Sciatic nerve (tissue), 2 donors: ENCODE results near the gene VAPB. TPM values are rescaled to one million over a fixed set of nuclear protein-coding genes. Genes with fewer than 3 reads are reported as not detected.

ENCODE experiments used
- ATAC-seq: fragments of 200-7000 bp; cut with Tn5 transposase; one replicate; pipeline ENCODE4 v1.9.1; 2020; ENCODE audit warnings: mild to moderate bottlenecking, moderate library complexity
- DNase-seq: peaks from one replicate; pipeline ENCODE4 v3.0.0-alpha.2; 2020; ENCODE audit warnings: low spot score
- intact Hi-C: fragments of 100-400 bp; cut with DNase I; formaldehyde crosslinking; loops from one replicate; pipeline ENCODE4 v1.14.2; 2022
- total RNA-seq: library from RNA; stranded (reverse); fragmentation: NEBNext Ultra II Directional; extraction: Animal tissue kit (Norgen Biotek cat#: 25700); gene quantifications from one replicate; pipeline ENCODE4 v1.2.1, GENCODE V29; 2021
- donor health status: DM: no; HTN: no; CAD: no.
- donor health status: DM: no; HTN: no; CAD: no.

The VAPB gene
- total RNA-seq, 1 donor from 2014 or later: 51.1 TPM

DNA sequence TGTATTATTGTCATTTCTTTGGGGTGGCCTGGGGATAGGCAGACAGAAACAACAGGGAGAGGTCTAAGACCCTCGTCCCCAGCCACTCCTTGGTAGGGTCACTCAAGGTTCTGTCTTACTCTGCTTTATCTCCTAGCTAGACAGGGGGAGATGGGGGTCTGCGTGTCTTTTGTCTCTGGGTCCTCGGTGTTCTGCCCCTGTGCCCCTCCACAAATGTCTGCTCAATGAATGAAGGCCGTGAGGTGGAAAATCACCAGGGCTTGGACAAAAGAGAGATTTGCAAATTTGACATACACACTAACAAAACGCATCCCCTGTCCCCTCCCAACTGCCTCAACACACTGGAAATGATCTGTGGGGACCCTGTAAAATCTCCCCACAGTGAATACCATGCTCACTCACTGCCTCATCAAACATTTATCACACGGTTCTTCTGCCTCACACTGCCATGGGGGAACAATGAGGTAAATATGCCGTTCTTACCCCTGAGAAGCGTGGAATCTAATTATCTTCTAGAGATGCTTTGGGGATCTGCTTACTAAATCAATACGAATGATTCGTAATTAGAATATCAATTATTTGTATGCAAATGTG, 13.2 kb upstream of the VAPB start:
- intact Hi-C loops: no loop called here
- ATAC-seq: no peak

DNA sequence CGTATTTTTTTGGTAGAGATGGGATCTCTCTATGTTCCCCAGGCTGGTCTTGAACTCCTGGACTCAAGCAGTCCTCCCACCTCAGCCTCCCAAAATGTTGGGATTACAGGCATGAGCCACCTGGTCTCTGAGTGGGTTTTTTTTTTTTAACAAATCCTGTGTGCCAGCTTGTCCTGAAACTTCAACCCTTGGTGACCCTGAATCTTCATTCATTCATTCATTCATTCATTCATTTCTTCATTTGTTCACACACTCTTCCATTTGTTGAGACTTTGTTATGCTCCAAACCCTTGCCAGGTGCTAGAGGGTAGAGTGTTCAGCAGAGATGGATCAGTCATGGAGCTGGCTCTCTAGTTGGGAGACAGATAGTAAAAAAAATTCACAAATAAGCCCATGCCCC, 12.0 kb upstream of the VAPB start:
- DNase-seq: no peak
- ATAC-seq: no peak
- intact Hi-C loops: no loop called here

More for the DNA sequence above, 13.2 kb upstream of the VAPB start:
- DNase-seq: no peak

- no peak for ATAC-seq
- DNase-seq: no peak
- intact Hi-C loops: no loop called here
Measured at GRCh38 chr20:58377766-58378401, 11.1 kb upstream of the VAPB start.

DNA sequence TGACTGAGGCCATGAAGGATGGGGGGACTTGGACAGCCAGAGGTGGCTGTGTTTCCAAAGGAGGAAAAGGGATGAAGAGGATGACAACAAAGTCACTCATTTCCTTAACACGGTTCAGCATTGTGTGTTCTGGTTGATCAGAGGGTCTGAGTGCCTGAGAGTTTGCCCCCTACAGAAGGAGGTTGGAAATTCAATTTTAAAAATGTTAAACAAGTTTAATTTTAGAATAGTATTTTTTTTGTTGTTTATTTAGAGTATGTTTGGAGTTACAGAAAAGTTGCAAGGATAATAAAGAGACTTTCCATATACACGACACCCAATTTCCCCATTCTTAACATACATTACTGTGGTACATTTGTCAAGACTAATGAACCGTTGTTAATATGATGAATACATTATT, 10.3 kb upstream of the VAPB start:
- intact Hi-C loops: no loop called here
- ATAC-seq (no peak), DNase-seq (no peak)

DNA sequence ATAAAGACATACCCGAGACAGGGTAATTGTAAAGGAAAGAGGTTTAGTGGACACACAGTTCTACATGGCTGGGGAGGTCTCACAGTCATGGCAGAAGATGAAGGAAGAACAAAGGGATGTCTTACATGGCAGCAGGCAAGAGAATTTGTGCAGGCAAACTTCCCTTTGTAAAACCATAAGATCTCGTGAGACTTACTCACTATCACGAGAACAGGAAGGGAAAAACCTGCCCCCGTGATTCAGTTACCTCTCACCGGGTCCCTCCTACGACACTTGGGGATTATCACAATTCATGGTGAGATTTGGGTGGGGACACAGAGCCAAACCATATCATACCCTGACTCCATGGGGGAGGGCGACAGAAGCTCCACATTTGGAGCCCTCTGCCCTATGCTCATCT, 7.4 kb upstream of the VAPB start:
- intact Hi-C loops: no loop called here
- ATAC-seq (no peak), DNase-seq (no peak)

DNA sequence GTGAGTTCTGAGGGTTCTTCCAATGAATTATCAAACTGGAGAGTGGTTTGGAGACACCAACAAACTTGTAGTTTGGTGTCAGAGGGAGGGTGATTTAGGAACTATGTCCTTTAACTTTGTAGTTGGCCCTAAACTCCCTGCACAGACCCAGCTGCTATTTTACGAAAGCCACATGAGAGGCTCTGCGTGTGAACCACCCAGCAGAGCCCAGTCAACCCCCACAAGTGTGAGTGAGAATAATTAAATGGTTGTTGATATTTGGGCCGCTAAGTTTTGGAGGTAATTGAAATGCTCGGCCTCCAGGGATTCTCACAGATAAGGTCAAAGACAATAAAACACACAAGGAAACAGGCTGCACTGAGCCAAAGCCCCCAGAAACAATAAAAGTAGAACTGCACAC, 6.9 kb upstream of the VAPB start:
- ATAC-seq (no peak), DNase-seq (no peak)
- intact Hi-C loops: no loop called here

DNA sequence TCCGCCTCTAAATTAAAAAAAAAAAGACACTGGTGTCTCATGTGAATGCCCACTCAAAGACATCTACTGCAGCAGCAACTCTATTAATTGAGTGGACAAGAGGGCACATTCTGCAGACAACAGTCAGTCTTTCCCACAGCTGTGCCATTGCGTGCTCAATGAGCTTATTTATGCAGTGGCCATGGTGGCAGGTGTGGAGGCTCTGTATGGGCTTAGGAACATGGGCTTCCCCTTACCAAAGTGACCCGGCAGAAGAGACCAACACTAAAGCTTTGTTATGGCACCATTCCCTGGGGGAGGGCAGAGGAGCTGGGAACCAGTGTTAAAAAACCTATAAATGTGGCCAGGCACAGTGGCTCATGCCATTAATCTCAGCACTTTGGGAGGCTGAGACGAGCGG, 4.2 kb upstream of the VAPB start:
- ATAC-seq (no peak), DNase-seq (no peak)
- intact Hi-C loops: no loop called here

- ATAC-seq (no peak), DNase-seq (no peak)
- intact Hi-C loops: no loop called here
Measured at GRCh38 chr20:58388028-58388601, 914 bp upstream of the VAPB start.

- ATAC-seq: peak; percentile 37
- intact Hi-C loops: no loop called here
- DNase-seq: peak; percentile 62
Measured at GRCh38 chr20:58389324-58389967, 417 bp downstream of the VAPB start.

- ATAC-seq (no peak), DNase-seq (no peak)
- intact Hi-C loops: no loop called here
Measured at GRCh38 chr20:58389968-58390658, 1.1 kb downstream of the VAPB start.

- ATAC-seq: no peak
- intact Hi-C loops: no loop called here
- no peak for DNase-seq
Measured at GRCh38 chr20:58390659-58391035, 1.6 kb downstream of the VAPB start.

DNA sequence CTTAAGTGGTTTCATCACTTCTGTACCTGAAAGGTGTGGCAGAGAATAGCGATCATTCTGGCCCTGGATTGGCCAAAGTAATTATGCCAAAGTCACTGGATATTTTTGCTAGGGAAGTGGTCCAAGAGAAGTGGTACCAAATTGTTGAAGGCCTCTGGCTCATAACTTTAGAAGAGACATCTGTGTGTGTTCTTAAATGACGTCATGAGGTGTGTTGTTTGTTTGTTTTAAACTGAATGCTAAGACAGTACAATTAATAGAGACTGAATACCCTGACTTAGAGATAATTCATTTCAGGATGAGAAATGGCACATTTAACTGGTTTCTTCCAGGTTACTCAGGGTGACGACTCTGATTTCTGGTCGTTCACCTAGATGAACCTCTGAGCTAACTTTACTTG, 3.3 kb downstream of the VAPB start:
- DNase-seq (no peak), ATAC-seq (no peak)
- intact Hi-C loops: no loop called here

DNA sequence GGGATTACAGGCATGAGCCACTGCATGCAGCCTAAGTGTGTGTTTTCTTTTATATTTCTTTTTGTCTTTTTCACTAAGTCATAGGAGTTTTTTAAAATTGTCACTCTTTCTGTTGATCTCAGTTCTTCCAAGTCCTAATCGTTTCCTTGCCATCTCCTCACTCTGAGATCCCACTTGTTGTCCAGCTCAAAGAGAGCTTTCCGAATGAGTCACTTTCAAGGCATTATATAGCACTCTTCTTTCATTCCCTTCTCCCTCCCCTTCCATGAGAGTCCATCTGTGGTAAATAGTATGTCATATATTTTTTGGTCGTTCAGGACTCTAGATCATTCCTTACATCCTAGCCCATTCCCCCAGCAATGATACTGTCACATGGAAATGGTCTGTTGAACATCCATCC, 4.3 kb downstream of the VAPB start:
- DNase-seq: no peak
- intact Hi-C loops: no loop called here
- no peak for ATAC-seq

- DNase-seq: no peak
- intact Hi-C loops: no loop called here
- ATAC-seq: no peak
Measured at GRCh38 chr20:58394801-58395200, 5.8 kb downstream of the VAPB start.

- ATAC-seq: no peak
- no peak for DNase-seq
- intact Hi-C loops: no loop called here
Measured at GRCh38 chr20:58395604-58396003, 6.6 kb downstream of the VAPB start.

DNA sequence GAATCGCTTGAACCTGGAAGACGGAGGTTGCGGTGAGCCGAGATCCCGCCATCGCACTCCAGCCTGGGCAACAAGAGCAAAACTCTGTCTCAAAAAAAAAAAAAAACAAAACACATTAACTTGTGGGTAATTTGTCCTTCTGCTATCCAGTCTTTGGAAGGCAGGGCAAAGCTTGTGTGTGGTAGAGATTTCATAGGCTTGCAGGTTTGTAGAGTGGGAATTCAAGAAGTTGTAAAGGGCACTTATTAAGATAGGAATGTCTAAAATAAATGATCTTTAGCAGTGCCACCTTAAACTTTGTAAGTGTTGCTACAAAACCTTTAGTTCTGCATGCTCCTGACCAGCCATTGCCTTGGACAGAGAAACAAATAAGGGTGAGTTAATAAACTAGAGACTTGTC, 8.4 kb downstream of the VAPB start:
- intact Hi-C loops: no loop called here
- DNase-seq (no peak), ATAC-seq (no peak)

- intact Hi-C loops: no loop called here
- no peak for ATAC-seq
- no peak for DNase-seq
Measured at GRCh38 chr20:58398254-58398653, 9.2 kb downstream of the VAPB start.

DNA sequence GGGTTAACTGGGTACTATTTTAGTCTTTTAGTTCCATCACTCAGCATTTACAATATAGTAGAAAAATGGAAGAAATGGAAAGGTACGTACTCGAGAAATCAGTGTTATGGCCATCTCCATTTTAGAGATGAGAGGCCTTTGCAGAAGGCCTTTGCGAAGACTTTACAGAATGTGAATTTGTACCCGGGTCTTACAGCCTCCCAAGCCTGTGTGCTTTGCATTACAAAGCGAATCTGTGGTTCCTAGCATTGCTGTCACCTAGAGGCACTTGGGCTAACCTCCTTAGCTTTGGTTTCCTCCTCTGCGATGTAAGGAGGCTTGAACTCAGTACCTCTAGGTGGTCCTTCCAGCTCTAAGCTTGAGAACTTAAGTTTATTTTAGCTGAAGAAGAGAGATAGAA, 10.9 kb downstream of the VAPB start:
- ATAC-seq (no peak), DNase-seq (no peak)
- intact Hi-C loops: no loop called here

DNA sequence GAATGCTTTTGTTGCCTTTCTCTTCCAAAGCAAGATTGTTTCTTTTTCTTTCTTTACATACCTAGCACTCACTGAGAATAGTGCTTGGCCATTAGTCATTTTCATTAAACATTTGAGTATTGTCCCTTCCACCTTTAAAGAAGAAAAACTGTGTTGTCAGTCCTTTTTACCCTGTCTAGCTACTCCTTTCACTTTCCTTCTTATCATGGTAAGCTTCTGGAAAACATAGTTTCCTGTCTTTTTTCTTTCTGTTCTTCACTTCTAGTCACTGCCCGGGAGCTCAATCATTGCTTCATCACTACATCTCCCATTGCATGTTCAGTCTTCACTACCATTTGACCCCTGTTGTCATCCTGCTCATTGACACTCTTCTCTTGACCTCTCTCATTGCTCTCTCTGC, 12.1 kb downstream of the VAPB start:
- intact Hi-C loops: no loop called here
- DNase-seq: no peak
- ATAC-seq: no peak

DNA sequence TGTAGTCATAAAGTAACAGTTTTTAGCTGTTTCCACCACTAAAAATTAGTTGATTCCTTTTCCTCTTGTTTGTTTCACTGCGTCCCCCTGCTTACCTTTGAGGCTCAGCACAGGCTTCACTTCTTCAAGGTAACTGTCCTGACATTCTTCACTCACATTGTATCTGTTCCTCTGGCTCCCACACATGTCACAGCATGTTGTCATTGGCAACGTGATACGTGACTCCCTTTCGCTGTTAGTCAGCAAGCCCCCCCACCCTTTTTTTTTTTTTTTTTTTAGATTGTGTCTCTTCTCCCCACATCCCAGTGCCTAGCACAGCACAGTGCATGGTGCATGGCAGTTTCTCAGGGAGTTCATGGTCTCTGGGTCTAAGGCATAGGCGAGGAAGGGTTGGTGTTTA, 13.3 kb downstream of the VAPB start:
- ATAC-seq (no peak), DNase-seq (no peak)
- intact Hi-C loops: no loop called here
